Ramos (cell line): ENCODE measurements around the gene RFC2.
"Not testable (repeated sequence)": the region's sequence is repeated elsewhere in the genome, so short reads cannot be mapped to it uniquely, and the experiment has no call there.

Experiments
- in situ Hi-C: fragments of 300-500 bp; cut with MboI; formaldehyde crosslinking; loops from one replicate; pipeline ENCODE4 v1.14.3; 2022; ENCODE audit warnings: low sequenced_read_pairs; ENCODE audit not compliant: unreplicated experiment

RFC2 gene

GRCh38 chr7:74283858-74284447, 29.8 kb upstream of the RFC2 start:
- in situ Hi-C loops, result no loop called here

- in situ Hi-C loops, result no loop called here
These were observed 28.7 kb upstream of the RFC2 start for GRCh38 chr7:74282748-74283459.

GRCh38 chr7:74280985-74281384, 26.8 kb upstream of the RFC2 start:
- in situ Hi-C loops, result no loop called here

DNA sequence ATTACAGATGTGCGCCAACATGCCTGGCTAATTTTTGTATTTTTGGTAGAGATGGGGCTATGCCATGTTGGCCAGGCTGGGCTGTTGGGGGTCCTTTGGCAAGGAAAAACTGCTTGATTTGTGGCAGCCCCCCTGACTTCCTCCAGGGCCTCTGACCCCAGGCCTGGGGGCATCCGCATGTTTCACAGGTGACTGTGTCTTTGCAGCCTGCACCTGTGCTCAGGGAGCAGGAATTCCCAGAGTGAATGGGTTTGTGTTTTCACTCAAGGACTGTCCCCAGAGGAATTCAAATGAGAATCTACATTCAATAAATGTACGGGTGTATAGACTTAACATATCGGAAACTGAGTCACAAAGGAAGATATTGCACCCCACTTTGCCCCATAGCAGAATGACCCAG, 23.4 kb upstream of the RFC2 start:
- in situ Hi-C loops, result no loop called here

GRCh38 chr7:74275401-74275881, 21.2 kb upstream of the RFC2 start:
- in situ Hi-C loops, result no loop called here

DNA sequence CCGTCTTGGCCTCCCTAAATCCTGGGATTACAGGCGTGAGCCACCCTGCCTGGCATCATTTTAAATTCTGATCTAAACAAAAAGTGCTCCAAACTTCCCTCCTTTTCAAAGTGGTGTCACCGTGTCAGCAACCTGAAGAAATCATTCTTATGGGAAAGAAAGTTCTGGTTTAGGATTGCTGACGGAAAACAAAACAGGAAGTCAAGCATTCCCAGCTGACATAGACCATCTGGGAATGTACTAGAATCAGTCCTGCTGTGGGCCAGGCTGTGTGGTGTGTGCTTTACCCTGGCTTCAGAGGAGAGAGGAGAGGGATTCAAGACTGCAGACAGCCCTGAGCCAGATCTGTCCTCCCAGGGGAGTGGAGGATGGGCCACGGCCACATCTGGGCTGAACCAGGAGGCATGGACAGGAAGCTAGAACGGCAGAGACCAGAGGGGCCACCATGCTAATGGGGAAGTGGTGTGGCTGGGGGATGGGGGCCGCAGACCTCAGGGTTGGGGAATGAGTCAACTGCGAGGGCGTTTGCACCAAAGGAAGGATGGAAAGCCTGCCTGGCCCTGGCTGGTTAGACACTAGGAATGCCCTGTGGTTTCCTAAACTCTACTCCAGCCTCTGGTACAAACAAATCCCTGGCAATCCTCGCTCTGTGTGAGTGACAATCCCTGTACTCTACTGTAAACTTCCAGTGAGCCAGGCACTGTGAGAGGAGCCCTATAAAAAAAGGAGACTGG, 18.3 kb upstream of the RFC2 start:
- in situ Hi-C loops, result no loop called here

DNA sequence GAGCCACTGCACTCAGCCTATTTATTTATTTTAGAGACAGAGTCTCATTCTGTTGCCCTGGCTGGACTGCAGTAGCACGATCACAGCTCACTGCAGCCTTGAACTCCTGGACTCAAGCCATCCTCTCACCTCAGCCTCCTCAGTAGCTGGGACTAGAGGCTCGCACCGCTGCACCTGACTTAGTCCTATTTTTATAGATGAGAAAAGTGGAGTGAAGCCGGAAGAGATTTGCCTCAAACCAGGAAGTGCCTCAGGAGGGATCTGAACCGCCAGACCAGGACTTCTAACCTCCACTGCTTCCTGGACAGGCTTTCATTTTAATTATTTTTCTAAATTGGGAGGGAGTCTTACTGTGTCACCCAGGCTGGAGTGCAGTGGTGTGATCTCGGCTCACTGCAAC, 17.5 kb upstream of the RFC2 start:
- in situ Hi-C loops, result no loop called here

DNA sequence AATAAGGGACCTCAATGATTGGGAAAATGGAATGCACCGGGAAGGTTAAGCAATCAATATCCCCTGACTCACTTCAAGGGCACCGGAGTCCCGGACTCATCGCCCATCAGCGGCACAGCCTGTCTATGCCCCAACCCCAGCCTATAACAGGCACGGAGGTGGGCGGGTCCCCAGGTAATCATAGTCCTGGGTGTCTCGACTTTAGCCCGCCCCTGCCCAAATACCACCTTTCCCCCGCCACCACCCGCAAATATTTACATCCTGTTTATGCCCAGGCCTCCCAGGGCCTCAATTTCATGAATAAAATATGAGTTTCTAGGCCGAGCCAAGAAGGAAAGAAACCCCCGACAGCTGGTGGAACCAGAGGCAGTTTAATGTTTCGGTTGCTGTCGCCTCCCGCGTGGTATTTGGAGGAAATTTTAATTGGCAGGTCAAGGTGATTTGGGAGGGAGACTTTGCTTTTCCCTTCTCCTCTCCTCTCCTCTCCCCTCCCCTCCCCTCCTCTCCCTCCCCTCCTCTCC, 15.6 kb upstream of the RFC2 start:
- in situ Hi-C loops, result no loop called here

GRCh38 chr7:74267756-74268565, 13.8 kb upstream of the RFC2 start:
- in situ Hi-C loops, result no loop called here

DNA sequence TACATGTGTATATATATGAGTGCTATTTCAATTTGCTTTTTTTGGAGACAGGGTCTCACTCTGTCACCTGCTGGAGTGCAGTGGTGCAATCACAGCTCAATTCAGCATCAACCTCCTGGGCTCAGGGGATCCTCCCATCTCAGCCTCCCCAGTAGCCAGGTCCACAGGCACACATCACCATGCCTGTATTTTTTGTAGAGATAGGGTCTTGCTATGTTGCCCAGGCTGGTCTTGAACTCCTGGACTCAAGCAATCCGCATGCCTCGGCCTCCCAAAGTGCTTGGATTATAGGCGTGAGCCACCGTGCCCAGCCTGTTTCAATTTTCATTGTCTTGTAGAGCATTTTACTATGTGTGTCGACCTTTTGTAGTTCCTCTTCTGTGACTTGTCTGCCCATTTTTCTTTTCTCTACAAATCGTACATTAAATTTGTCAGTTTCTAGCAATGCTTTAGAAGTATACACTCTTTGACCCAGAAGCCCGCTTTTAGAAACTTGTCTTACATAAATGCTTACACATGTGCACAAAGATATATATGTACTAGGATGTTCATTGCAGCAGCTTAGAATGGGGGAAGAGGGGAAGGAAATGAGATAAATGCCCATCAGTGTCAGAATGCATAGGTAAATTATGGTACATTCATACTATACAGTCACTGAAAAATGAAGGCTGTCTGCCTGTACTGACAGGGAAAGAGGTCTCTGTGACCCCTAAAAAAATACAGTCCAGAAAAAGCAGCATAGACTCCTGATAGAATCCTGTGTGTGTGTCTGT, 12.2 kb upstream of the RFC2 start:
- in situ Hi-C loops, result no loop called here

DNA sequence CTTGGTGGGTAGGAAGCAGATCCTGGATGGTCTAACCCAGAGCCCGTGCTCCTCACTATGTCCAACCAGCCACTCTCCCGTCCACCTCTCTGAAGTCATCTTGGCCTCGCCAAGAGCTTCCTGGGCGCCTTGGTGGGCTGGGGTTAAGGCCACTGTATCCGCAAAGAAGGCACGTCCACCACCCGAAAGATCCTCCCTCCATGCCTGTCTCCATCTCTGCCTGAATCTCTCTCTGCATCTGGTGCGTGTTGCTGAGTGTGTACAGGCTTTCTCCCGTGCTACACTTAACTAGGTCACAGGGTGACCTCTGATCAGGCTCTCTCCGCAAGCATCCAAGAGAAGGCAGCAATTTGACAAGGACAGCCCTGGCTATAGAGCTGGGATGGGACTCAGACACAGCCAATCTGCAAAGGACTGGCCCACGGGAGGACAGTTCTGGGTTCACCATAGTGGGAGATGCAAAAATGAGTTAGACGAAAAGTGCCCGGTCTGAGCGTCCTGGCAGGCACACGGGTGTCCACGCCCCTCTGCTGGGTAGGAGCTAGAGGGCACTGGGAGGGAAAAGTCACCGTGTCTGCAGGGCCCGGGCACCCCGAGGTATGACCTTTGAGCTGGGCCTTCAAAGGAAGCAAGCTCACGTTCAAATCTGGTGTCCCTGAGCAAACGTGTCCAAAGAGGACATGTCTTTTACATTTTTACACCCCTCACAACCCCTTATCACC, 9.4 kb upstream of the RFC2 start:
- in situ Hi-C loops, result no loop called here

- in situ Hi-C loops, result no loop called here
These were observed 8.6 kb upstream of the RFC2 start for GRCh38 chr7:74262639-74263398.

DNA sequence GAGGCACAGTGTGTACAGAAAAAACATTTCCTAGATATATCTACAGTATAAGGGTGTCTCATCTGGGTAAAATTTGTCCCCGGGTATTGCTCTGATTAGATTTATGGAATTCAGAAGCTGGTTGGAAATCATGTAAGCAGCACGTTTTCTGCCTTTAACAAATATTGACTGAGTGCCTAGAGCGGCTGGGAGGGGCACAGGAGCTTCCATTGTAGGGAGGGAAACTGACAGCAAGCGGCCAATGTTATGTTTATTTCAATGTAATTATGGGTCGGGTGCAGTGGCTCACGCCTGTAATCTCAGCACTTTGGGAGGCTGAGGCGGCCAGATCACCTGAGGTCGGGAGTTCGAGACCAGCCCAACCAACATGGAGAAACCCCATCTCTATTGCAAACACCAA, 4.4 kb upstream of the RFC2 start:
- in situ Hi-C loops, result no loop called here

DNA sequence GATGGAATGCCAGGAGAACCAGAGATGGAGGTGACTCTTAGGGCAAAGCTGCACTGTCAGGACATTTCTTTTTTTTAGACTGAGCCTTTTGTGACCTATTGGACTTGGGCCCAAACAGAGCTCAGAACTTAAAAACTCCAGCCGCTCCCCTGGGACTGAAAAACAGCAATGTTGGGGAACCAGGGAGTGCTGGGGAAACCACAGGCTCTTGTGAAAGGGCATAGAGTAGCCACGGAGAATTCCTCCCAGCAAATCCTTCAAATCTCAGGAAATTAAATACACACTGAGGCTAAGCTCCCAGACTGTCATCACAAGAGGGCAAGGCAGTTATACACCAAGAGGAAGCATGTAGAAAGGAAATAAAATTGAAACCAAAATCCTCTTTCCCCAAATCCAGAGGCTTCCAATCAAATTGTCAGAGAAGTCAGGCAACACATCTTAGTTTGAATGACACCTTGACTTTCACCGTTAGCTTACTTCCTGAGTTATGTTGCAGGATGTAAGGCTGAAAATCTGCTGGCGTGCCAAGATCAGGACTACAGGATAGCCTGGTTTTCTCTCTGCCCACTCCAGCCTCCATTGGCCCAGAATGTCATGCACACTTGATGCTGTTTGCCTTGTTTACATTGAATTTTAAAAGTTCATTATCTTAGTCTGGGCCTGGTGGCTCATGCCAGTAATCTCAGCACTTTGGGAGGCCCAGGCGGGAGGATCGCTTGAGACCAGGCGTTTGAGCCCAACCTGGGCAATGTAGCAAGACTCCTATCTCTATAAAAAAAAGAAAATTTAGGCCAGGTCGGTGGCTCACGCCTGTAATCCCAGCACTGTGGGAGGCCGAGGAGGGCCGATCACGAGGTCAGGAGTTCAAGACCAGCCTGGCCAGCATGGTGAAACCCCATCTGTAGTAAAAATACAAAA, 2.6 kb upstream of the RFC2 start:
- in situ Hi-C loops, result no loop called here

DNA sequence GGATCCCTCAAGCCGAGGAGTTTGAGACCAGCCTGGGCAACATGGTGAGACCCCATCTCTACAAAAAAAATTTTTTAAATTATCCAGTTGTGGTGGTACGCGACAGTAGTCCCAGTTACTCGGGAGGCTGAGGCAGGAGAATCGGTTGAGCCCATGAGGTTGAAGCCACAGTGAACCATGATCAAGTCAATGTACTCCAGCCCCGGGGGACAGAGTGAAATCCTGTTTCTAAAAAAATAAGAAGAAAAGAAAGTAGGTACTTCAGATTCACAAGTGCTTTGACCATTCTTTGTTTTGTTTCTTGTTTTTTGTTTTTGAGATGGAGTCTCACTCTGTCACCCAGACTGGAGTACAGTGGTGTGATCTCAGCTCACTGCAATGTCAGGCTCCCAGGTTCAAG, 1.3 kb upstream of the RFC2 start:
- in situ Hi-C loops, result not testable (repeated sequence)

DNA sequence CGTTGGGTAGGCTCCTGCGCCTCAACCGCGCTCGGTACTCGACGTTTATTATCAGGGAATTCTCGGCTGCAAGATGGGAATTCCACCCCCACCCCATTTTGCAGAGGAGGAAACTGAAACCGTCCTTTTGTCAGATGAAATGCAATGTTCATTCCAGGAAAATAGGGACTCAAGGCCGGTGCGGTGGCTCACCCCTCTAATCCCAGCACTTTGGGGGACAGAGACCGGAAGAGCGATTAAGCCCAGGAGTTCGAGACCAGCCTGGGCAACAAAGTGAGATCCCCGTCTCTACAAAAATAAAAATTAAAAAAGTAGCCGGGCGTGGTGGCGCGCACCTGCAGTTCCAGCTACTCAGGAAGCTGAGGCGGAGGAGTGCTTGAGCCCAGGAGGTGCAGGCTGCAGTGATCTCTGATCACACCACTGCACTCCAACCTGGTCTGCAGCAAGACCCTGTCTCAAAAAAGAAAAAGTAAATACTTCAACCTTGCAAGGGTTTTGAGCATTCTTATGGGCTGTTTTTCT, 720 bp upstream of the RFC2 start:
- in situ Hi-C loops, result no loop called here

- in situ Hi-C loops, result no loop called here
These were observed 417 bp downstream of the RFC2 start for GRCh38 chr7:74253835-74254128.
